ENCODE data around the gene TMEM234. TPM values are rescaled to one million over a fixed set of nuclear protein-coding genes. Genes with fewer than 3 reads are reported as not detected.

Gene TMEM234
- total and polyA plus RNA-seq, 10 of the 15 experiments (the other 5 are each of a cell fraction or from before 2014, with no cell fraction given) = 2.9 to 10.9 (median 6.4) TPM

GRCh38 chr1:32197837-32198236 lies 24.3 kb downstream of the TMEM234 start:
- ChIA-PET CTCF (interaction anchor here (0.9 to 1.0 kb wide), 2 partner anchors 18 to 89 kb away, joined by 3 to 5 read pairs; partner anchors contain the start of gene KPNA6), RAD21 (ENCODE audit: unreplicated experiment) (interaction anchor here (0.8 to 1.5 kb wide), 3 partner anchors 8 to 17 kb away, joined by 3 to 13 read pairs (median 3); partner anchors contain the start of gene TXLNA), POLR2A (interaction anchor here (0.6 to 1.2 kb wide), 3 partner anchors 16 to 60 kb away, joined by 3 to 5 read pairs (median 4); no protein-coding TSS in a partner anchor), SMC1A (ENCODE audit: uncharacterized antibody, unreplicated experiment) (interaction anchor here (0.7 to 1.3 kb wide), 3 partner anchors 15 to 125 kb away, joined by 3 read pairs; no protein-coding TSS in a partner anchor)
- in situ Hi-C loops (cut with MboI) (no loop called here), intact Hi-C loops (cut with micrococcal nuclease; ENCODE audit: unreplicated experiment) (no loop called here)
- Histone ChIP-seq H3K9ac (ENCODE audit: control insufficient read depth, insufficient read depth, low read length) (no peak overlapping the region), H4K20me1 (ENCODE audit: control insufficient read depth, insufficient read depth) (no peaks in the 10 kb centered on the region), H3K4me3 (no peak overlapping the region), H3K36me3 (ENCODE audit: control insufficient read depth in 2 of 2, insufficient read depth in 2 of 2, low read length in 1 of 2) (peaks cover 29 to 35% of the 10 kb centered on the region in 2 experiments), H3K4me2 (ENCODE audit: control insufficient read depth, insufficient read depth) (no peak overlapping the region), H3K27me3 (replicated peaks in 1 of 2; ENCODE audit: control insufficient read depth in 2 of 2, insufficient read depth in 2 of 2, low read length in 1 of 2) (no peaks in the 10 kb centered on the region), H3K27ac (ENCODE audit: control insufficient read depth, insufficient read depth) (no peak overlapping the region), H2AFZ (ENCODE audit: control insufficient read depth, low read depth, low read length) (no peak overlapping the region), H3K9me3 (replicated peaks; ENCODE audit: control insufficient read depth, insufficient read depth, low read length) (no peaks in the 10 kb centered on the region), H3K79me2 (ENCODE audit: control insufficient read depth, insufficient read depth, low read length) (peaks cover 17% of the 10 kb centered on the region), H3K4me1 (ENCODE audit: control insufficient read depth, insufficient read depth, low read length) (peaks cover 21% of the 10 kb centered on the region)
- DNase-seq (ENCODE audit: low read depth, low spot score) (no peak), FAIRE-seq (no peak), ATAC-seq (no peak)
- WGBS (ENCODE audit: insufficient coverage, insufficient replicate concordance, low lambda C conversion rate, missing lambda C conversion rate) = 81% methylated on average over 6 of the region's 6 CpGs
- TF ChIP-seq TARDBP (IDR thresholded peaks at IDR 0.05; ENCODE audit: borderline replicate concordance) (no peak), USF1 (IDR thresholded peaks at IDR 0.05; ENCODE audit: borderline replicate concordance, extremely low read length, insufficient read depth, low read depth, low read length) (no peak), CBX3 (IDR thresholded peaks at IDR 0.05; ENCODE audit: borderline replicate concordance, low read depth) (no peak), CHD1 (IDR thresholded peaks at IDR 0.05; ENCODE audit: low read depth, low read length) (no peak), POLR2A (IDR thresholded peaks at IDR 0.05; ENCODE audit: low read depth, low read length) (peak; percentile 31; the same call in 1 of the 2 replicates), KDM1A (IDR thresholded peaks at IDR 0.05; ENCODE audit: borderline replicate concordance) (no peak)
- BruUV-seq (replicated peaks) = no TSS peak

GRCh38 chr1:32197074-32197473 lies 25.1 kb downstream of the TMEM234 start:
- in situ Hi-C loops (cut with MboI) (no loop called here), intact Hi-C loops (cut with micrococcal nuclease; ENCODE audit: unreplicated experiment) (no loop called here)
- Histone ChIP-seq H4K20me1 (ENCODE audit: control insufficient read depth, insufficient read depth) (no peaks in the 10 kb centered on the region), H3K36me3 (ENCODE audit: control insufficient read depth in 2 of 2, insufficient read depth in 2 of 2, low read length in 1 of 2) (peaks cover 35 to 43% of the 10 kb centered on the region in 2 experiments), H3K27me3 (replicated peaks in 1 of 2; ENCODE audit: control insufficient read depth in 2 of 2, insufficient read depth in 2 of 2, low read length in 1 of 2) (no peaks in the 10 kb centered on the region), H3K4me2 (ENCODE audit: control insufficient read depth, insufficient read depth) (no peak overlapping the region), H3K4me3 (no peak overlapping the region), H3K4me1 (ENCODE audit: control insufficient read depth, insufficient read depth, low read length) (peaks cover 14% of the 10 kb centered on the region), H3K9me3 (replicated peaks; ENCODE audit: control insufficient read depth, insufficient read depth, low read length) (no peaks in the 10 kb centered on the region), H3K27ac (ENCODE audit: control insufficient read depth, insufficient read depth) (no peak overlapping the region), H3K9ac (ENCODE audit: control insufficient read depth, insufficient read depth, low read length) (no peak overlapping the region), H2AFZ (ENCODE audit: control insufficient read depth, low read depth, low read length) (no peak overlapping the region), H3K79me2 (ENCODE audit: control insufficient read depth, insufficient read depth, low read length) (peaks cover 10% of the 10 kb centered on the region)
- ChIA-PET RAD21 (ENCODE audit: unreplicated experiment) (interaction anchor here (0.8 to 1.5 kb wide), 3 partner anchors 9 to 18 kb away, joined by 3 to 13 read pairs (median 3); partner anchors contain the start of gene TXLNA), POLR2A (interaction anchor here (0.6 to 1.2 kb wide), 3 partner anchors 15 to 59 kb away, joined by 3 to 5 read pairs (median 4); no protein-coding TSS in a partner anchor), CTCF (interaction anchor here (0.9 to 1.0 kb wide), 2 partner anchors 86 to 89 kb away, joined by 3 read pairs; partner anchors contain the start of gene KPNA6), SMC1A (ENCODE audit: uncharacterized antibody, unreplicated experiment) (interaction anchor here (0.6 to 1.3 kb wide), 4 partner anchors 14 to 134 kb away, joined by 3 read pairs; no protein-coding TSS in a partner anchor)
- TF ChIP-seq ZZZ3 (IDR thresholded peaks at IDR 0.05; ENCODE audit: control insufficient read depth, insufficient read length, low read depth) = no peak
- TF ChIP-seq POLR2A (IDR thresholded peaks at IDR 0.05; ENCODE audit: low read depth, low read length) = peak; percentile 64; the same call in 1 of the 2 replicates
- peak; percentile 16; the same call in 1 of the 2 replicates for TF ChIP-seq POLR2AphosphoS5 (IDR thresholded peaks at IDR 0.05; ENCODE audit: low read length)
- 84% methylated on average over 1 of the region's 1 CpG for WGBS (ENCODE audit: insufficient coverage, insufficient replicate concordance, low lambda C conversion rate, missing lambda C conversion rate)
- FAIRE-seq = no peak
- no peak for DNase-seq (ENCODE audit: low read depth, low spot score)
- BruUV-seq (replicated peaks) = no TSS peak
- ATAC-seq = no peak

Data from GM12878 (cell line).